Measurements from ENCODE around the gene GRK5.

- no peak for TF ChIP-seq GATA2 (IDR thresholded peaks at IDR 0.05; ENCODE audit: low read depth, low read length)
- no peak for TF ChIP-seq GATA3 (IDR thresholded peaks at IDR 0.05; ENCODE audit: low read depth, low read length)
Measured at GRCh38 chr10:119349341-119349740, 142.0 kb downstream of the GRK5 start.

Measured in SH-SY5Y (cell line).